GM19324 (cell line): ENCODE results near the gene SMTNL1.

Experiments
- ATAC-seq: cut with Tn5 transposase; IDR thresholded peaks from one replicate; pipeline ENCODE4 v1.9.1; 2021; ENCODE audit warnings: mild to moderate bottlenecking, moderate library complexity; ENCODE audit not compliant: unreplicated experiment, low FRiP score

The SMTNL1 gene

GRCh38 chr11:57543593-57543992 is 6.2 kb downstream of the SMTNL1 start:
- no peak for ATAC-seq

- no peak for ATAC-seq
Measured at GRCh38 chr11:57544566-57544965, 7.2 kb downstream of the SMTNL1 start.

- ATAC-seq = no peak
Measured at GRCh38 chr11:57545883-57546282, 8.5 kb downstream of the SMTNL1 start.

- ATAC-seq = no peak
Measured at GRCh38 chr11:57546451-57546850, 9.1 kb downstream of the SMTNL1 start.

- no peak for ATAC-seq
Measured at GRCh38 chr11:57546869-57547475, 9.6 kb downstream of the SMTNL1 start.

- ATAC-seq = peak; percentile 84
Measured at GRCh38 chr11:57547854-57548377, 10.5 kb downstream of the SMTNL1 start.

GRCh38 chr11:57549983-57550382 is 12.6 kb downstream of the SMTNL1 start:
- ATAC-seq = no peak

GRCh38 chr11:57551941-57552340 is 14.5 kb downstream of the SMTNL1 start:
- ATAC-seq = no peak

- no peak for ATAC-seq
Measured at GRCh38 chr11:57552479-57552878, 15.1 kb downstream of the SMTNL1 start.

- no peak for ATAC-seq
Measured at GRCh38 chr11:57555393-57555792, 18.0 kb downstream of the SMTNL1 start.

- ATAC-seq = no peak
Measured at GRCh38 chr11:57556041-57556440, 18.6 kb downstream of the SMTNL1 start.

GRCh38 chr11:57560146-57560545 is 22.8 kb downstream of the SMTNL1 start:
- ATAC-seq = no peak

GRCh38 chr11:57562596-57562995 is 25.2 kb downstream of the SMTNL1 start:
- no peak for ATAC-seq

- peak; percentile 68 for ATAC-seq
Measured at GRCh38 chr11:57566005-57566904, 28.9 kb downstream of the SMTNL1 start.

GRCh38 chr11:57566905-57567514 is 29.6 kb downstream of the SMTNL1 start:
- peak; percentile 3 for ATAC-seq

- peak; percentile 70 for ATAC-seq
Measured at GRCh38 chr11:57567515-57568329, 30.3 kb downstream of the SMTNL1 start, which contains the start of gene UBE2L6. UBE2L6 (minus strand) TSS chr11:57567672; CDS start chr11:57567611, 61 bp downstream.

- no peak for ATAC-seq
Measured at GRCh38 chr11:57568330-57568766, 31.0 kb downstream of the SMTNL1 start.

GRCh38 chr11:57571606-57572005 is 34.2 kb downstream of the SMTNL1 start:
- no peak for ATAC-seq

GRCh38 chr11:57574061-57574460 is 36.7 kb downstream of the SMTNL1 start:
- no peak for ATAC-seq

GRCh38 chr11:57584341-57584740 is 46.9 kb downstream of the SMTNL1 start:
- no peak for ATAC-seq
